HepG2 (cell line): Measurements from ENCODE around the gene IQGAP3. TPM values are rescaled to one million over a fixed set of nuclear protein-coding genes. Genes with fewer than 3 reads are reported as not detected.

ENCODE experiments used
- ATAC-seq: fragments of 200-7000 bp; cut with Tn5 transposase; 3 replicates; pipeline ENCODE4 v1.9.1; 2020; ENCODE audit warnings: mild to moderate bottlenecking, moderate library complexity
- BruUV-seq: library from RNA; stranded (reverse); fragments of 400-500 nt; replicated peaks from 2 replicates; lab custom pipeline; 2021; lab: Mats Ljungman, UMichigan
- CTCF ChIA-PET: fragments of 300-600 bp; formaldehyde crosslinking; extraction: SDS; loops from one replicate; lab custom pipeline; 2021; ENCODE audit warnings: low total read pairs, inconsistent platforms, low intra/inter-chr PET ratio; lab: Yijun Ruan, JAX
- POLR2A ChIA-PET: fragments of 350-600 bp; sonication (Branson Sonifier 250); formaldehyde crosslinking; loops from one replicate; lab custom pipeline; 2020; ENCODE audit warnings: antibody characterized with exemption, inconsistent platforms; lab: Yijun Ruan, JAX
- DNase-seq: peaks from one replicate; pipeline ENCODE4 v3.0.0-alpha.2; 2015; ENCODE audit warnings: low spot score
- FAIRE-seq: peaks from 3 replicates; lab custom pipeline; 2011; peaks lifted over from hg19 to GRCh38; lab: Jason Lieb, UNC
- H2AFZ ChIP-seq: one replicate; pipeline ENCODE4 v1.6.1; 2011; ENCODE audit warnings: low read length, inconsistent platforms
- H3K27ac ChIP-seq: fragments of 300-600 bp; 3 replicates; pipeline ENCODE4 v1.8.0; 2011; ENCODE audit warnings: mixed run types, mild to moderate bottlenecking, mixed read lengths, low read length, inconsistent platforms; ENCODE audit not compliant: insufficient read depth; ENCODE audit errors: extremely low read length
- H3K27me3 ChIP-seq, 2 experiments: fragments of 200-600 bp in 1 of 2; 2 replicates in 1 of 2; 3 replicates in 1 of 2; pipeline versions ENCODE4 v1.6.0 to v1.8.0; 2011; ENCODE audit warnings: low read length in 2 of 2, mild to moderate bottlenecking in 2 of 2, moderate library complexity in 2 of 2, inconsistent platforms in 1 of 2; ENCODE audit not compliant: insufficient read depth in 2 of 2, control insufficient read depth in 1 of 2
- H3K36me3 ChIP-seq, 2 experiments: fragments of 200-600 bp in 1 of 2; replicated peaks in 1 of 2; 2 replicates in 1 of 2; 3 replicates in 1 of 2; pipeline versions ENCODE4 v1.5.1 to v1.8.0; 2011; ENCODE audit warnings: low read length in 2 of 2, inconsistent platforms in 1 of 2; ENCODE audit not compliant: insufficient read depth in 2 of 2, control insufficient read depth in 1 of 2
- H3K4me1 ChIP-seq: 2 replicates; pipeline ENCODE4 v1.5.1; 2012; ENCODE audit warnings: low read length, inconsistent platforms; ENCODE audit not compliant: insufficient read depth
- H3K4me2 ChIP-seq: 2 replicates; pipeline ENCODE4 v1.6.0; 2011; ENCODE audit warnings: low read depth, low read length, inconsistent platforms
- H3K4me3 ChIP-seq, 3 experiments: fragments of 200-600 bp in 1 of 3; sonication (generic), shearing (Covaris generic) in 1 of 3; replicated peaks in 1 of 3; 2 replicates each; pipeline ENCODE4 v1.5.1; 2011 to 2016; ENCODE audit warnings: low read length in 3 of 3, inconsistent platforms in 2 of 3, low read depth in 2 of 3, mild to moderate bottlenecking in 2 of 3, control low read depth in 1 of 3, mixed read lengths in 1 of 3; ENCODE audit not compliant: insufficient read depth in 1 of 3
- H3K79me2 ChIP-seq: one replicate; pipeline ENCODE4 v1.6.1; 2011; ENCODE audit warnings: low read length, inconsistent platforms; ENCODE audit not compliant: insufficient read depth
- H3K9ac ChIP-seq: 2 replicates; pipeline ENCODE4 v1.6.0; 2011; ENCODE audit warnings: mild to moderate bottlenecking, low read depth, low read length, inconsistent platforms; ENCODE audit not compliant: insufficient read depth
- H3K9me3 ChIP-seq: 2 replicates; pipeline ENCODE4 v1.5.1; 2012; ENCODE audit warnings: mild to moderate bottlenecking, low read length
- H4K20me1 ChIP-seq: 2 replicates; pipeline ENCODE4 v1.6.0; 2011; ENCODE audit warnings: inconsistent platforms, mild to moderate bottlenecking, low read length, moderate library complexity; ENCODE audit not compliant: insufficient read depth
- CHCHD3 ChIP-seq: sonication (generic); formaldehyde crosslinking; IDR thresholded peaks from 2 replicates; pipeline ENCODE4 v1.8.0; 2022; ENCODE audit warnings: mild to moderate bottlenecking, missing genetic modification reagents, moderate library complexity
- CREM ChIP-seq, 2 experiments: sonication (generic) in 1 of 2; formaldehyde crosslinking in 1 of 2; IDR thresholded peaks; 2 replicates each; pipeline versions ENCODE4 v1.4.0 to v1.6.1; 2016 to 2020; ENCODE audit warnings: antibody characterized with exemption in 1 of 2, mild to moderate bottlenecking in 1 of 2, missing genetic modification reagents in 1 of 2
- HOXA7 ChIP-seq: sonication (generic); formaldehyde crosslinking; IDR thresholded peaks from 2 replicates; pipeline ENCODE4 v1.8.1; 2022; ENCODE audit warnings: mild to moderate bottlenecking, missing genetic modification reagents, moderate library complexity
- KLF6 ChIP-seq: IDR thresholded peaks from 2 replicates; pipeline ENCODE4 v1.8.0; 2016; ENCODE audit warnings: missing biosample characterization, missing genetic modification reagents
- THAP7 ChIP-seq: sonication (generic); formaldehyde crosslinking; IDR thresholded peaks from 2 replicates; pipeline ENCODE4 v1.8.1; 2023; ENCODE audit warnings: mild to moderate bottlenecking, missing genetic modification reagents
- TRIM24 ChIP-seq: sonication (generic); formaldehyde crosslinking; IDR thresholded peaks from 2 replicates; pipeline ENCODE4 v1.8.0; 2022; ENCODE audit warnings: mild to moderate bottlenecking, missing genetic modification reagents
- ZBTB21 ChIP-seq: sonication (generic); formaldehyde crosslinking; IDR thresholded peaks from 2 replicates; pipeline ENCODE4 v1.4.0; 2020; ENCODE audit warnings: missing genetic modification reagents
- ZBTB34 ChIP-seq: sonication (generic); formaldehyde crosslinking; IDR thresholded peaks from 2 replicates; pipeline ENCODE4 v1.8.0; 2022; ENCODE audit warnings: mild to moderate bottlenecking, missing genetic modification reagents
- ZNF235 ChIP-seq: sonication (generic); formaldehyde crosslinking; IDR thresholded peaks from 2 replicates; pipeline ENCODE4 v1.8.1; 2023; ENCODE audit warnings: mild to moderate bottlenecking, missing genetic modification reagents, borderline replicate concordance
- ZNF317 ChIP-seq: sonication (generic); formaldehyde crosslinking; IDR thresholded peaks from 2 replicates; pipeline ENCODE4 v1.5.0; 2020; ENCODE audit warnings: mild to moderate bottlenecking, missing genetic modification reagents
- ZNF333 ChIP-seq: sonication (generic); formaldehyde crosslinking; IDR thresholded peaks from 2 replicates; pipeline ENCODE4 v1.4.0; 2020; ENCODE audit warnings: mild to moderate bottlenecking, missing genetic modification reagents, borderline replicate concordance
- ZNF550 ChIP-seq: sonication (generic); formaldehyde crosslinking; IDR thresholded peaks from 2 replicates; pipeline ENCODE4 v1.4.0; 2020; ENCODE audit warnings: mild to moderate bottlenecking, missing genetic modification reagents, borderline replicate concordance
- ZSCAN31 ChIP-seq: sonication (generic); formaldehyde crosslinking; IDR thresholded peaks from 2 replicates; pipeline ENCODE4 v1.5.0; 2020; ENCODE audit warnings: low read depth, mild to moderate bottlenecking, missing genetic modification reagents
- WGBS: methylation state at CpG from one replicate; pipeline ENCODE4 v1.1.6; 2017; ENCODE audit warnings: low lambda C conversion rate; 5-methylcytosine and 5-hydroxymethylcytosine counted together
- in situ Hi-C: cut with HindIII; loops from 2 replicates; pipeline ENCODE4 v1.10.0; 2017; ENCODE audit warnings: low pct_unique_long_range_greater_than_20kb; ENCODE audit not compliant: extremely low pct_ligation_motif_present
- intact Hi-C: fragments of 100-400 bp; cut with micrococcal nuclease; formaldehyde crosslinking; loops from one replicate; pipeline ENCODE4 v1.10.0; 2022; ENCODE audit not compliant: unreplicated experiment
- polyA plus RNA-seq, 8 experiments: library from polyadenylated mRNA; depleted of rRNA in 3 of 8; stranded (reverse) in 7 of 8; unstranded in 1 of 8; fragments of >200 nt; fragmentation: Illumina TruSeq in 4 of 8; extraction: Trizol in 4 of 8; gene quantifications; 2 replicates each; pipeline versions ENCODE4 v1.2.1 to v1.2.3, GENCODE V29; 2011 to 2016; ENCODE audit warnings: low read depth in 4 of 8, missing spikeins in 1 of 8, mixed read lengths in 1 of 8; ENCODE audit not compliant: insufficient read depth in 1 of 8
- total RNA-seq, 5 experiments: library from RNA; depleted of rRNA; stranded (reverse); fragments of >200 nt; fragmentation: Illumina TruSeq; extraction: Trizol; gene quantifications; 2 replicates each; pipeline ENCODE4 v1.2.3, GENCODE V29; 2016; ENCODE audit warnings: low read depth in 1 of 5

The IQGAP3 gene
- total and polyA plus RNA-seq, 2 of the 13 experiments (the other 11 are each of a cell fraction or from before 2014, with no cell fraction given), result 13.5 to 14.1 TPM

GRCh38 chr1:156544592-156545102 is 27.7 kb downstream of the IQGAP3 start (continued):
- TF ChIP-seq CHCHD3 (CRISPR knock-in tag) (no peak), ZNF235 (CRISPR knock-in tag) (no peak), ZNF550 (CRISPR knock-in tag) (no peak), CREM (IDR thresholded peaks at IDR 0.05) (no peak), CREM (CRISPR knock-in tag; IDR thresholded peaks at IDR 0.05) (no peak), ZBTB21 (CRISPR knock-in tag) (no peak), HOXA7 (no peak), ZNF317 (CRISPR knock-in tag) (no peak), ZBTB34 (CRISPR knock-in tag) (no peak), KLF6 (CRISPR knock-in tag) (no peak)

- H3K4me1 ChIP-seq, result no peaks in the 10 kb centered on the region
- H2AFZ ChIP-seq, result no peak overlapping the region
- WGBS, result 96% methylated on average over 1 of the region's 1 CpG
- H3K27ac ChIP-seq, result no peak overlapping the region
- BruUV-seq, result no TSS peak
- no peak overlapping the region for H3K9ac ChIP-seq
- no peaks in the 10 kb centered on the region for H4K20me1 ChIP-seq
- no peak overlapping the region for H3K4me3 ChIP-seq
- in situ Hi-C loops, result no loop called here
- ChIA-PET POLR2A (no interaction called here), CTCF (no interaction called here)
- no peaks in the 10 kb centered on the region for H3K27me3 ChIP-seq
- H3K79me2 ChIP-seq, result no peaks in the 10 kb centered on the region
- no peaks in the 10 kb centered on the region for H3K9me3 ChIP-seq
- DNase-seq, result no peak
- no peak for ATAC-seq
- intact Hi-C loops, result no loop called here
- no peak overlapping the region for H3K4me2 ChIP-seq
- FAIRE-seq, result no peak
- no peak for TF ChIP-seq ZNF333 (CRISPR knock-in tag)
- no peak for TF ChIP-seq THAP7
- TF ChIP-seq TRIM24 (CRISPR knock-in tag), result no peak
- no peak for TF ChIP-seq ZSCAN31
- peaks cover 17 to 38% of the 10 kb centered on the region in 2 experiments; a peak in 4 of 5 replicates for H3K36me3 ChIP-seq
These were observed 29.3 kb downstream of the IQGAP3 start for GRCh38 chr1:156543066-156543465.
